Smooth muscle cell (in vitro differentiated cells): Measurements from ENCODE around the gene PERM1. TPM values are rescaled to one million over a fixed set of nuclear protein-coding genes. Genes with fewer than 3 reads are reported as not detected.

Experiments used
- DNase-seq: peaks from one replicate; lab custom pipeline; 2025; ENCODE audit not compliant: unreplicated experiment; lab: John Stamatoyannopoulos, UW
- H2AFZ ChIP-seq: fragments of 200-600 bp; sonication (generic); 2 replicates; pipeline ENCODE4 v1.6.0; 2016; ENCODE audit warnings: antibody characterized with exemption, low read depth, mild to moderate bottlenecking
- H3F3A ChIP-seq: fragments of 200-600 bp; sonication (generic); 2 replicates; pipeline ENCODE4 v1.6.0; 2017; ENCODE audit warnings: antibody characterized with exemption, low read depth
- H3K27ac ChIP-seq: fragments of 200-600 bp; sonication (generic); 2 replicates; pipeline ENCODE4 v1.5.1; 2016; ENCODE audit warnings: low read depth, mild to moderate bottlenecking
- H3K27me3 ChIP-seq: fragments of 200-600 bp; sonication (generic); 2 replicates; pipeline ENCODE4 v1.6.1; 2016; ENCODE audit warnings: low read depth, mild to moderate bottlenecking
- H3K36me3 ChIP-seq: fragments of 200-600 bp; sonication (generic); 2 replicates; pipeline ENCODE4 v1.5.1; 2016; ENCODE audit warnings: low read depth
- H3K4me1 ChIP-seq: fragments of 200-600 bp; sonication (generic); 2 replicates; pipeline ENCODE4 v1.5.1; 2016; ENCODE audit warnings: low read depth
- H3K4me2 ChIP-seq: fragments of 200-600 bp; sonication (generic); 2 replicates; pipeline ENCODE4 v1.6.0; 2016; ENCODE audit warnings: mild to moderate bottlenecking
- H3K4me3 ChIP-seq: fragments of 200-600 bp; sonication (generic); 2 replicates; pipeline ENCODE4 v1.5.1; 2016; ENCODE audit warnings: mild to moderate bottlenecking
- H3K79me2 ChIP-seq: fragments of 200-600 bp; sonication (generic); 2 replicates; pipeline ENCODE4 v1.6.0; 2016; ENCODE audit warnings: low read depth, mild to moderate bottlenecking
- H3K9ac ChIP-seq: fragments of 200-600 bp; sonication (generic); 2 replicates; pipeline ENCODE4 v1.6.0; 2016; ENCODE audit warnings: low read depth
- H3K9me3 ChIP-seq: fragments of 200-600 bp; sonication (generic); replicated peaks from 2 replicates; pipeline ENCODE4 v1.5.1; 2016; ENCODE audit warnings: low read depth
- H4K20me1 ChIP-seq: fragments of 200-600 bp; sonication (generic); 2 replicates; pipeline ENCODE4 v1.6.0; 2016; ENCODE audit warnings: low read depth
- WGBS: methylation state at CpG from one replicate; pipeline ENCODE4 v1.1.7; 2016; ENCODE audit warnings: low lambda C conversion rate; 5-methylcytosine and 5-hydroxymethylcytosine counted together
- polyA plus RNA-seq: library from polyadenylated mRNA; unstranded; fragments of >200 nt; fragmentation: Nextera tagmentation; extraction: Ambion mirVana; gene quantifications from 2 replicates; pipeline ENCODE4 v1.2.1, GENCODE V29; 2016
- total RNA-seq: library from RNA; depleted of rRNA; stranded (reverse); fragments of >200 nt; gene quantifications from 2 replicates; pipeline ENCODE4 v1.2.3, GENCODE V29; 2014
- TF ChIP-seq, protein P1 (sequence below): fragments of 200-600 bp; sonication (generic); IDR thresholded peaks from 2 replicates; pipeline ENCODE4 v1.5.1; 2017; ENCODE audit warnings: borderline replicate concordance, mild to moderate bottlenecking, antibody characterized with exemption; ENCODE audit not compliant: insufficient read depth, poor library complexity, severe bottlenecking

Gene PERM1
- total and polyA plus RNA-seq, 2 experiments from 2014 or later: 2.6 TPM; not detected in 1

- DNase-seq: peak; percentile 12
- Histone ChIP-seq H3K9ac (no peak overlapping the region), H3K9me3 (no peaks in the 10 kb centered on the region), H3K4me3 (no peak overlapping the region), H3K4me1 (peaks cover 21% of the 10 kb centered on the region), H3K4me2 (peak overlapping the region; percentile 61), H3K27me3 (no peaks in the 10 kb centered on the region), H3K36me3 (no peaks in the 10 kb centered on the region), H3K79me2 (no peaks in the 10 kb centered on the region), H2AFZ (no peak overlapping the region), H3K27ac (peak overlapping the region; percentile 52), H3F3A (peaks cover 9% of the 10 kb centered on the region), H4K20me1 (peaks cover 35% of the 10 kb centered on the region)
- 31% methylated on average over 28 of the region's 28 CpGs for WGBS
- TF ChIP-seq, protein P1, sequence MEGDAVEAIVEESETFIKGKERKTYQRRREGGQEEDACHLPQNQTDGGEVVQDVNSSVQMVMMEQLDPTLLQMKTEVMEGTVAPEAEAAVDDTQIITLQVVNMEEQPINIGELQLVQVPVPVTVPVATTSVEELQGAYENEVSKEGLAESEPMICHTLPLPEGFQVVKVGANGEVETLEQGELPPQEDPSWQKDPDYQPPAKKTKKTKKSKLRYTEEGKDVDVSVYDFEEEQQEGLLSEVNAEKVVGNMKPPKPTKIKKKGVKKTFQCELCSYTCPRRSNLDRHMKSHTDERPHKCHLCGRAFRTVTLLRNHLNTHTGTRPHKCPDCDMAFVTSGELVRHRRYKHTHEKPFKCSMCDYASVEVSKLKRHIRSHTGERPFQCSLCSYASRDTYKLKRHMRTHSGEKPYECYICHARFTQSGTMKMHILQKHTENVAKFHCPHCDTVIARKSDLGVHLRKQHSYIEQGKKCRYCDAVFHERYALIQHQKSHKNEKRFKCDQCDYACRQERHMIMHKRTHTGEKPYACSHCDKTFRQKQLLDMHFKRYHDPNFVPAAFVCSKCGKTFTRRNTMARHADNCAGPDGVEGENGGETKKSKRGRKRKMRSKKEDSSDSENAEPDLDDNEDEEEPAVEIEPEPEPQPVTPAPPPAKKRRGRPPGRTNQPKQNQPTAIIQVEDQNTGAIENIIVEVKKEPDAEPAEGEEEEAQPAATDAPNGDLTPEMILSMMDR: no peak
Measured at GRCh38 chr1:944341-945325, 37.3 kb downstream of the PERM1 start.

GRCh38 chr1:943545-944340, 38.1 kb downstream of the PERM1 start:
- no peak overlapping the region for H2AFZ ChIP-seq
- no peaks in the 10 kb centered on the region for H3K27me3 ChIP-seq
- H3K9ac ChIP-seq: no peak overlapping the region
- no peaks in the 10 kb centered on the region for H3K79me2 ChIP-seq
- no peak for DNase-seq
- peaks cover 21% of the 10 kb centered on the region for H3K4me1 ChIP-seq
- peaks cover 26% of the 10 kb centered on the region for H4K20me1 ChIP-seq
- H3K36me3 ChIP-seq: no peaks in the 10 kb centered on the region
- TF ChIP-seq, protein P1: no peak
- peak overlapping the region; percentile 61 for H3K4me2 ChIP-seq
- WGBS: 83% methylated on average over 26 of the region's 27 CpGs
- H3K9me3 ChIP-seq: no peaks in the 10 kb centered on the region
- no peak overlapping the region for H3K4me3 ChIP-seq
- peaks cover 12% of the 10 kb centered on the region for H3F3A ChIP-seq
- H3K27ac ChIP-seq: peak overlapping the region; percentile 52

GRCh38 chr1:942864-943533, 38.9 kb downstream of the PERM1 start:
- Histone ChIP-seq H3K4me1 (peaks cover 21% of the 10 kb centered on the region), H3K4me2 (peak overlapping the region; percentile 89), H3K9ac (no peak overlapping the region), H3K9me3 (no peaks in the 10 kb centered on the region), H3K4me3 (peak overlapping the region; percentile 47), H3K36me3 (no peaks in the 10 kb centered on the region), H3K27me3 (no peaks in the 10 kb centered on the region), H4K20me1 (peaks cover 21% of the 10 kb centered on the region), H3K79me2 (no peaks in the 10 kb centered on the region), H2AFZ (no peak overlapping the region), H3K27ac (peak overlapping the region; percentile 13), H3F3A (peaks cover 12% of the 10 kb centered on the region)
- DNase-seq: peak; percentile 30
- TF ChIP-seq, protein P1: no peak
- WGBS: 41% methylated on average over 24 of the region's 27 CpGs
